KOPT-K1 (cell line): ENCODE results near the gene ST6GAL2.

ENCODE experiments used
- H3K27ac ChIP-seq: fragments of 200-600 bp; sonication (generic); 2 replicates; pipeline ENCODE4 v1.5.1; 2016; ENCODE audit warnings: antibody characterized with exemption, mild to moderate bottlenecking, low read depth, low read length; ENCODE audit not compliant: poor library complexity, severe bottlenecking
- H3K36me3 ChIP-seq: fragments of 200-600 bp; sonication (generic); 2 replicates; pipeline ENCODE4 v1.5.1; 2017; ENCODE audit warnings: antibody characterized with exemption, mild to moderate bottlenecking, low read length, moderate library complexity; ENCODE audit not compliant: insufficient read depth
- H3K9me3 ChIP-seq: fragments of 200-600 bp; sonication (generic); 2 replicates; pipeline ENCODE4 v1.5.1; 2017; ENCODE audit warnings: antibody characterized with exemption, low read length, mild to moderate bottlenecking; ENCODE audit not compliant: insufficient read depth, poor library complexity, severe bottlenecking

The ST6GAL2 gene, protein sequence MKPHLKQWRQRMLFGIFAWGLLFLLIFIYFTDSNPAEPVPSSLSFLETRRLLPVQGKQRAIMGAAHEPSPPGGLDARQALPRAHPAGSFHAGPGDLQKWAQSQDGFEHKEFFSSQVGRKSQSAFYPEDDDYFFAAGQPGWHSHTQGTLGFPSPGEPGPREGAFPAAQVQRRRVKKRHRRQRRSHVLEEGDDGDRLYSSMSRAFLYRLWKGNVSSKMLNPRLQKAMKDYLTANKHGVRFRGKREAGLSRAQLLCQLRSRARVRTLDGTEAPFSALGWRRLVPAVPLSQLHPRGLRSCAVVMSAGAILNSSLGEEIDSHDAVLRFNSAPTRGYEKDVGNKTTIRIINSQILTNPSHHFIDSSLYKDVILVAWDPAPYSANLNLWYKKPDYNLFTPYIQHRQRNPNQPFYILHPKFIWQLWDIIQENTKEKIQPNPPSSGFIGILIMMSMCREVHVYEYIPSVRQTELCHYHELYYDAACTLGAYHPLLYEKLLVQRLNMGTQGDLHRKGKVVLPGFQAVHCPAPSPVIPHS

DNA sequence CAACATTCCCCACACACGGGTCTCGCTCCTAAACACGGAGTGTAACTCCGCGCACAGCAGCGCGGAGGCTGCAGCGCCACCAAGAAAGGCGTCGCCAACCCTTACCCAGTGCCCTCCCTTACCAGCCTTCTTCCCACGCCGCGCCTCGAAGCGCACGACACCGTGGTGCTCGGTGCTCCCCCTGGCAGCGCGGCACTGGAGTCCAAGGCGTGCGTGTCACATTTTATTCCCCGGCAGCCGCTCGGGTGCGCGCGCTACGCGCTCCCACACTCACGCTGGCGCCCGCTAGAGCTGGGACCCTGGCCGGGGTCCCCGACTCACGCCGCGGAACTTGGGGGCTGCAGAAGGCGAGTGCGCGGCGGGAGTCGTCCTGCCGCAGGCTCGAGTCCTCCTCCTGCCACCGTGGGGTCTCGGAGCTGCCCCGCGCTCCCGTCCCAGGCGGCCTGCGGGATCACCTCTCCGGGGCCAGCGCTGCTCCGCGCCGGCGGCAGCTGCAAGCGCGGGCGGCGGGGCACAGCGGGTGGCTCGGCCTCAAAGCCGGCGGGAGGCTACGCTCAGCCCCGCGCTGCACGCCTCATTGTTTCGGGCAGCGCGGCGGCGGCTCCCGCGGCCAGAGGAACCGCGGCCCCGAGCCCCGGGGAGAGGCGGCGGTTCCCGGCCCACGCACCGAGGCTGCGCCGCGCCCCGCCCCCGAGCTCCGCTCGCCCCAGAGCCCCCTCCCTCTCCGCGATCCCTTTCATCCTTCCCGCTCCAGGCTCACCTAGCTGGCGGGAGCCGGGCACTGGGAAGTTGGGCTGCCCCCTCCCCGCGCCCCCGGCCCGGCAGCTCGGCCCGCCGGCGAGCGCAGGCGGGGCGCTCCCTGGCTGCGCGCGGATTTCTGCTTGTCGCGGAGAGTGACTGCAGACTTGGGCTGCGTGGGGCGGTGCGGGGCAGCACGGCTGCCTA lies at the start of gene ST6GAL2:
Gene ST6GAL2 (minus strand): TSS at position 197 of the 945 bp plus-strand sequence. CDS start 42,190 bp downstream, outside the sequence.
- no peak within 1 kb of the TSS for H3K27ac ChIP-seq

DNA sequence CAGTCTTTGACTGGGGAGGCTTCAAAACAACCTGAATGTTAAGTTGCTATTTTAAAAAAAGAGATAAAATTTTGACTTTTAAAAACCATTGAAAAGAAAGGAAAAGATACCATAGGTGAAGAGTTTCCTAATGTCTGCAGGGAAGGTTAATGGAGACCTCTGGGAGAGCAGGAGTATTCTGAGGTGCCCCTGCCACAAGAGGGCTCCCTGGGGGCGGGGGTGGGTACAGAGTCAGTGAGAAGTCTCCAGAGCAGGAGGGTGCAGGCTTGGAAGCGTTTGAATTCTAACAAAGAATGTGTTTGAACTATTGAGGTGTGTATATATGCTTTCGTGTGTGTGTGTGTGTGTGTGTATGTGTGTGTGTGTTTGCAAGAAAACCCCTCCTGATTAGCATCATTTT lies 46.7 kb upstream of the ST6GAL2 start:
- Histone ChIP-seq H3K9me3 (no peaks in the 10 kb centered on the region), H3K36me3 (no peaks in the 10 kb centered on the region), H3K27ac (no peak overlapping the region)

More for the DNA sequence above, at the start of gene ST6GAL2:
- no peaks in the 10 kb centered on the region for H3K9me3 ChIP-seq
- H3K36me3 ChIP-seq, result no peaks in the 10 kb centered on the region

DNA sequence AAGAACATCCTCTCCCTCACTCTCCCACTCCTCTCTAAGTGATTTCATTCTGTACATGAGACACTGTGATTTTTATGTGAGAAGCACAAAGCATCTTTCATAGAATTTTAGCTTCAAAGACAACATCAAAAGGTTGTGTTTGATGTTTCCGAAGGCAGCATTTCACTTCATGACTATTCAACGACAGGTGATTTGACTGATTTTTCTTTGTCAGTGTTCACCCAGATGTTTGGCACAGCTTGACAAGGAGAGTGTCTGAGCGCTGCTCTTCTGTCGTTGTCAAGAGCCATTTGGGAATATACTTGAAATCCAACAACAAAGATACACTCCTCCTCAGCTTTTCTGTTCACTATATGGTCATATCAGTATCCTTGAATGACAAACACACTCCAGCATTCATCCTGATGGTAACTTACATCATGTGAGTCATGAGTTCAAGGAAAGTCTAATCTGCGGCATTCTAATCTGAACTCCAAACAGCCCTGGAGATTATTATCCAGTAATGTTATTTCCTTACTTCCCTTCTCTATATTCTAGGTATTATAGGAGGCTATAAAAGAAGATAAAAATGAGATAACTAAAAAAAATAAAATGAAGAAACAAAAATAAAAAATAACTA lies 45.9 kb upstream of the ST6GAL2 start:
- no peak overlapping the region for H3K27ac ChIP-seq
- H3K9me3 ChIP-seq, result no peaks in the 10 kb centered on the region

DNA sequence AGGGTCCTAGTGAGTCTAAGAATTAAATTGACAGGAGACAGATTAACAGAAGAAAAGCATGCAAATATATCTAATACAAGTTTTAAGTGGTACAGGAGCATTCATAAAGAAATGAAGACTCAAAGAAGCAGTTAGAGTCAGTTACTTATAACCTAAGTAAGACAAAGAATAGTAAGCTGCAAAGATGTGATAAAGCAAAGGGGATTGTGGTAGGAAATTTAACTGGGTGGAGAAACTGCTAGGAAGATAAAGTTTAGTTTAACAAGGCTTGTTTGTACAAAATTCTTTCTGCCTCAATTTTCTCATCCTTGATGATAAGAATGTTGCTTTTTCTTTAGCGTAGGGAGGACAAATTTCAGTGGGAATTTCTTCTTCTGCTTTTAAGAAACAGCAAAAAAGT lies 35.5 kb upstream of the ST6GAL2 start:
- no peaks in the 10 kb centered on the region for H3K9me3 ChIP-seq
- no peak overlapping the region for H3K27ac ChIP-seq
- no peaks in the 10 kb centered on the region for H3K36me3 ChIP-seq

More for the DNA sequence above, 45.9 kb upstream of the ST6GAL2 start:
- H3K36me3 ChIP-seq, result no peaks in the 10 kb centered on the region

- no peaks in the 10 kb centered on the region for H3K36me3 ChIP-seq
- no peaks in the 10 kb centered on the region for H3K9me3 ChIP-seq
- H3K27ac ChIP-seq, result no peak overlapping the region
Observed at GRCh38 chr2:106919012-106919411, 33.0 kb upstream of the ST6GAL2 start.

GRCh38 chr2:106904242-106904641 lies 18.3 kb upstream of the ST6GAL2 start:
- Histone ChIP-seq H3K27ac (no peak overlapping the region), H3K9me3 (no peaks in the 10 kb centered on the region), H3K36me3 (no peaks in the 10 kb centered on the region)

DNA sequence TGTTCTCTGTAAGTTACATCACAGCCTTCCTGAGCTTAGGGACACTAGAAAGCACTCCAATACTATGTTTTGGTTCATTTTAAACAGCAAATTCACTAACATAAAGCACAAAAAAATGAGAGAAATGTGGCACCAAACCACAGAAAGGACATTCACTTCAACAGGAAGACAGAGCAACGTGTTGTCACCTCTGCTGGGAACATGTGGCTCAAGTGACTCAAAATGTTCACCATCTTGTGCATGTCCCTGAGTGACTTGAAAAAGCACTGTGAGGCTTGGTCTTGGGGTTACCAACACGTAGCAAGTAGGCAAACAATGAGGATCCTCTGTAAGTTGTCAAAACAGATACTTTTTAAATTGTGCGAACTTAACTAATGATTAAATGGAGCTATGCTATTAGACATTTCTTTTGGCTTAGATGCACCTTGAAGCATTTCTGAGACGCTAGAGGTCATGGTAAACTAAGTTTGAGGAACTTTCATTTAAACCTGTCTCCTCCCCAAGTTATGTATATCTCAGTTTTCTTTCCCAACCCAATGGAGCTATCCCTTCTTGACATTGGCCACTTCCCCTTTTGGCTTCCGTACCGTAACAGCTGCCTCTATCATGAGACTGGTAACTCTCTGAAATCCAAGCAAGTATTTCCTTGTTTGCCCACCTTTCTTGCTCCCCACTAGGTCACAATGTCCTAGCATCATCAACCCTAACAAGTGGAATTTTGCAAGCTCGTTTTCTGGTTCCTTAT lies 14.0 kb upstream of the ST6GAL2 start:
- H3K9me3 ChIP-seq, result no peaks in the 10 kb centered on the region
- H3K36me3 ChIP-seq, result no peaks in the 10 kb centered on the region
- no peak overlapping the region for H3K27ac ChIP-seq

DNA sequence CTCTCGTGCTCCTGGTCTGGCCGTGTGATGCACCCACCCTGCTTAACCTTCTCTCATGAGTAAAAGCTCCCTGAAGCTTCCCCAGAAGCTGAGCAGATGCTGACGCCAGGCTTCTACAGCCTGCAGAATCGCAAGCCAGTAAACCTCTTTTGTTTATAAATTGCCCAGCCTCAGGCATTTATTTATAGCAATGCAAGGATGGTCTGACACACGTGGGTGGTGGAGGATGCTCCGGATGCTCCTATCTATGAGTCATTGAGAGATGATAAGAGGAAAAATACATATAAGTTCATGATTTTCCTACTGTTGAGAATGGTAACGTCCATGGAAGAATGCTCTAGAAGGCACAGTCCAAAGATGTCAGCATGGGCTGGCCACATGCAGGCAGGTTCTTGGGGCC lies 8.6 kb upstream of the ST6GAL2 start:
- H3K9me3 ChIP-seq, result no peaks in the 10 kb centered on the region
- no peaks in the 10 kb centered on the region for H3K36me3 ChIP-seq
- H3K27ac ChIP-seq, result no peak overlapping the region

GRCh38 chr2:106892048-106892447 lies 6.1 kb upstream of the ST6GAL2 start:
- Histone ChIP-seq H3K27ac (no peak overlapping the region), H3K36me3 (no peaks in the 10 kb centered on the region), H3K9me3 (no peaks in the 10 kb centered on the region)

GRCh38 chr2:106890606-106891005 lies 4.6 kb upstream of the ST6GAL2 start:
- Histone ChIP-seq H3K9me3 (no peaks in the 10 kb centered on the region), H3K27ac (no peak overlapping the region), H3K36me3 (no peaks in the 10 kb centered on the region)

GRCh38 chr2:106886916-106887758 lies 1.2 kb upstream of the ST6GAL2 start:
- H3K27ac ChIP-seq, result no peak overlapping the region
- no peaks in the 10 kb centered on the region for H3K36me3 ChIP-seq
- H3K9me3 ChIP-seq, result no peaks in the 10 kb centered on the region

- H3K9me3 ChIP-seq, result no peaks in the 10 kb centered on the region
- no peak overlapping the region for H3K27ac ChIP-seq
- H3K36me3 ChIP-seq, result no peaks in the 10 kb centered on the region
Observed at GRCh38 chr2:106885329-106885728, 638 bp downstream of the ST6GAL2 start.

DNA sequence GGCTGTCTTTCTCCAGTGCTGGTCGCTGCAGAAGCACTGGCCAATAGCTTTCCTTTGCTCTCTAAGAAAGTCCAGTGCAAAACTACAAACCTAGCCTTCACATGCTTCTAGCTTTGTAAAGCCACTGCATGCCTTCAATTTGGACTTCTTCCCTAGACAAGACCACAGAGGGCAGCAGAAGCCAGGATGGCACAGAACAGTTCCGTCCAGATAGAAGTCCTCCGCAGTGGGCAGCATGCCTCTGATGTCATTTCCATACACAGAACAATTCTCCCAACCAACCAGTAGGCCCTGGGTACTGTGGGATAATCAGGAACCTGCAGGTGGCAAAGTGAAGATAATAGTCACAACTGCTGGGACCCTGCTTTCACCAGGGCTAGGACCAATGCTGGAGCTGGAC lies 3.3 kb downstream of the ST6GAL2 start:
- H3K36me3 ChIP-seq, result no peaks in the 10 kb centered on the region
- no peak overlapping the region for H3K27ac ChIP-seq
- H3K9me3 ChIP-seq, result no peaks in the 10 kb centered on the region
